Measurements from ENCODE around the gene ADAM15. TPM values are rescaled to one million over a fixed set of nuclear protein-coding genes. Genes with fewer than 3 reads are reported as not detected.
A peak's percentile ranks its signal among the peaks of the same experiment; 100 is the strongest.

ADAM15 gene
- total RNA-seq, 1 donor from 2014 or later, result 15.7 TPM

DNA sequence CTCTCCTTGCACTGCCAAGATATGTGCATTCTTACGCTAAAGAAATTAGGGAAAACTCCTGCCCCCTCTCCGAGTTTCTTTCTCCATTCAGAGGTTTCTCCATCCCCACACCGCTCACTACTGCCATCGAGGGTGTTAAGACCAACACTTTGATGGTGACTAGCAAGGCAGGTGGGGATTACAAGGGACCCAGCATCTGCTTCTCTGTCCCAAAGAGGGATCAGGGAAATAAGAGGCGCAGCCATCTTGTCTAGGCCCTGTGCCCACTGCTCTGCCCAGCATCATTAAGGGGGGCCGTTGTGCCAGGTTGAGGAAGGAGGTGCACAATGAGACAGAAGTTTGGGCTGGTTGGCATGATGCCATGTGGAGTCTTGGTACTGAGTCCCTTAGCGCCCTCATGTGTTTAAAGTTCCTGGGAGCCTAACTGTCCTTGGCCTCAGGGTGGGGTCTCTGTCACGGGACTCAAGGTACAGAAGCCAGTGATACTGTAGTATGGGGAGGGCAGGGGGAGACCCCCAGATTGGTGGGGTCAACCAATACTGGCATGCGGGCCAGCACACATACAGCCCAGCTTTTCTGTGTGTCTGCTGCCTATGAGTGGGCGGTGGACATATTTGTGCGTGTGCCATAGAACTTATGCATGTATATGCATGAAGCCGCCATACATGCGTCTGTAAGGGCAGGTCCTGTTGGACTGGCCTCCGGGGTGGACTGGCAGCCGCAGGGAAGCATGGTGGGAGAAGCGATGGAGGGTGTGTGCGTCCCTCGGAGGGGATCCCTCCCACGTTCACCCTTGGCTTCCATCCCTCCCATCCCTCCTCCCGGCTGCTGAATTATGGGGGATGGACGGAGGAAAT lies 33.0 kb downstream of the ADAM15 start:
- Mint-ChIP-seq H3K9me3 (no peaks in the 10 kb centered on the region), H3K4me1 (peaks cover 37% of the 10 kb centered on the region), H3K4me3 (peak overlapping the region; percentile 96), H3K27ac (no peak overlapping the region), H3K27me3 (ENCODE audit: insufficient read depth, low read depth) (peaks cover 49% of the 10 kb centered on the region), H3K36me3 (no peaks in the 10 kb centered on the region)
- Histone ChIP-seq H2AFZ (replicated peaks) (no peak overlapping the region), H3K79me2 (ENCODE audit: low read depth) (no peaks in the 10 kb centered on the region), H3K4me1 (peaks cover 20% of the 10 kb centered on the region), H3F3A (ENCODE audit: low read depth) (peaks cover 44% of the 10 kb centered on the region), H3K27ac (no peak overlapping the region), H3K9ac (no peak overlapping the region), H3K9me3 (ENCODE audit: low read depth) (no peaks in the 10 kb centered on the region), H4K20me1 (ENCODE audit: low read depth) (peaks cover 32% of the 10 kb centered on the region), H3K36me3 (no peaks in the 10 kb centered on the region), H3K27me3 (peaks cover 60% of the 10 kb centered on the region), H3K4me2 (peak overlapping the region; percentile 63), H3K4me3 (peak overlapping the region; percentile 78)
- no peak for DNase-seq (ENCODE audit: low spot score)
- TF ChIP-seq EZH2 (IDR thresholded peaks at IDR 0.05) (no peak), EZH2phosphoT487 (IDR thresholded peaks at IDR 0.05) (no peak)

DNA sequence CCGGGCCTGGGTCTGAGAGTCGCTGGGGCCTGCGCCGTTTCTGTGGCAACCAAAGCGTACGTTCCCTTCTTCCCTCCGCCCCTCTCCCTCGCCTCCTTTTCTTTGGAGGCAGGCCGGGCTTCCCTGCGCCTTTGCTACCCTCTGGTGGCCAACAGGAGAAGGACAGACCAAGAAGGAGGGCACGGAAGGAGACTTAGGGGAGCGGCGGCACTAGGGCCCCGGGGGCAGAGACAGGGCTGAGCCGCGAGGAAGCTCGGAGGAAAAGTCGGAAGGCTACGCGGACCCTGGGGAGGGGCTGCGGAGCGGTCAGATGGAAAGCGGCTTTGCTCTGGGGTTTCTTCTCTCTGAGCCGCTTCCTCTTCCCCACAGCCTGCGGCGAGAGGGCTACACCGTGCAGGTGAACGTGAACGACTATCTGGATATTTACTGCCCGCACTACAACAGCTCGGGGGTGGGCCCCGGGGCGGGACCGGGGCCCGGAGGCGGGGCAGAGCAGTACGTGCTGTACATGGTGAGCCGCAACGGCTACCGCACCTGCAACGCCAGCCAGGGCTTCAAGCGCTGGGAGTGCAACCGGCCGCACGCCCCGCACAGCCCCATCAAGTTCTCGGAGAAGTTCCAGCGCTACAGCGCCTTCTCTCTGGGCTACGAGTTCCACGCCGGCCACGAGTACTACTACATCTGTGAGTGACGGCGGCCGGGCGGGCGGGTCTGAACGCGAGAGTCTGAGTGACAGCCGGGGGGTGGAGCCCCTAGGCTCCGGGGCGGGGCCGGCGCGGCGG lies 33.8 kb downstream of the ADAM15 start:
- H3K36me3 ChIP-seq, result no peaks in the 10 kb centered on the region
- no peak overlapping the region for H3K9ac ChIP-seq
- H3K27me3 Mint-ChIP-seq (ENCODE audit: insufficient read depth, low read depth), result peaks cover 43% of the 10 kb centered on the region
- H3K27me3 ChIP-seq, result peaks cover 51% of the 10 kb centered on the region
- H3K4me3 Mint-ChIP-seq, result peak overlapping the region; percentile 96
- peak overlapping the region; percentile 14 for H3K27ac Mint-ChIP-seq
- H3K9me3 Mint-ChIP-seq, result no peaks in the 10 kb centered on the region
- peaks cover 15% of the 10 kb centered on the region for H3K4me1 ChIP-seq
- peak; percentile 97 for DNase-seq (ENCODE audit: low spot score)
- no peaks in the 10 kb centered on the region for H3K79me2 ChIP-seq (ENCODE audit: low read depth)
- no peaks in the 10 kb centered on the region for H3K9me3 ChIP-seq (ENCODE audit: low read depth)
- peaks cover 32% of the 10 kb centered on the region for H3K4me1 Mint-ChIP-seq
- H3K27ac ChIP-seq, result no peak overlapping the region
- peak; percentile 27 for TF ChIP-seq EZH2phosphoT487 (IDR thresholded peaks at IDR 0.05)
- TF ChIP-seq, protein P1, sequence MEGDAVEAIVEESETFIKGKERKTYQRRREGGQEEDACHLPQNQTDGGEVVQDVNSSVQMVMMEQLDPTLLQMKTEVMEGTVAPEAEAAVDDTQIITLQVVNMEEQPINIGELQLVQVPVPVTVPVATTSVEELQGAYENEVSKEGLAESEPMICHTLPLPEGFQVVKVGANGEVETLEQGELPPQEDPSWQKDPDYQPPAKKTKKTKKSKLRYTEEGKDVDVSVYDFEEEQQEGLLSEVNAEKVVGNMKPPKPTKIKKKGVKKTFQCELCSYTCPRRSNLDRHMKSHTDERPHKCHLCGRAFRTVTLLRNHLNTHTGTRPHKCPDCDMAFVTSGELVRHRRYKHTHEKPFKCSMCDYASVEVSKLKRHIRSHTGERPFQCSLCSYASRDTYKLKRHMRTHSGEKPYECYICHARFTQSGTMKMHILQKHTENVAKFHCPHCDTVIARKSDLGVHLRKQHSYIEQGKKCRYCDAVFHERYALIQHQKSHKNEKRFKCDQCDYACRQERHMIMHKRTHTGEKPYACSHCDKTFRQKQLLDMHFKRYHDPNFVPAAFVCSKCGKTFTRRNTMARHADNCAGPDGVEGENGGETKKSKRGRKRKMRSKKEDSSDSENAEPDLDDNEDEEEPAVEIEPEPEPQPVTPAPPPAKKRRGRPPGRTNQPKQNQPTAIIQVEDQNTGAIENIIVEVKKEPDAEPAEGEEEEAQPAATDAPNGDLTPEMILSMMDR (IDR thresholded peaks at IDR 0.05), result peak; percentile 96
- TF ChIP-seq EZH2 (IDR thresholded peaks at IDR 0.05), result peak; percentile 28
- H3K4me3 ChIP-seq, result peak overlapping the region; percentile 78
- H2AFZ ChIP-seq (replicated peaks), result peak overlapping the region; percentile 93
- peaks cover 27% of the 10 kb centered on the region for H4K20me1 ChIP-seq (ENCODE audit: low read depth)
- H3F3A ChIP-seq (ENCODE audit: low read depth), result peaks cover 38% of the 10 kb centered on the region
- H3K36me3 Mint-ChIP-seq, result no peaks in the 10 kb centered on the region
- peak overlapping the region; percentile 74 for H3K4me2 ChIP-seq

DNA sequence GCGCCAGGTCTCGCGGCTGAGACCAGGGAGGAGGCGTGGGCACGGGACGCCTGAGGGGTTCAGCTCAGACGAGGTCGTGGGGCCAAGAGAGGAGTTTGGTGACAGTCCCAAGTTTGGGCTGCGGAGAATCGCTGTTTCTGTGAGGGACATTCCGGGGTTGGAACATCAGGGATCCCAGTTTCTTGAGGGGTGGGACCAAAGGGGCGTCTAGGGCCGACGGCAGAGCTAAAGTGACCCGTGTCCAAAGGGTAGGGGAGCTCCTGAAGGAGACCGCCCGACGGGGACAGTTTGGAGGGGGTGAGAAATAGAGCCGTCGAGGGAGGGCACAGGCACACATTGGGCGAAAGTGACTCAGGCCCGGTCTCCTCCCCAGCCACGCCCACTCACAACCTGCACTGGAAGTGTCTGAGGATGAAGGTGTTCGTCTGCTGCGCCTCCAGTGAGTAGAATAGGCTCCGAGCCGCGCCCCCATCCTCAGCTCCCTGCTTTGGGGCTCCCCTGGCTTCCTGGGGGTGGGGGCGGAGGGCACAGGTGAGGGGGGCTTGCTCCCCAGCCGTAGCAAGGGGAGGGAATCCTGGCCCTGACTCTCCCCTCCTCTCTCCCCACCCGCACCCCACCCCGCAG lies 34.5 kb downstream of the ADAM15 start:
- H3K4me3 Mint-ChIP-seq, result peak overlapping the region; percentile 96

More for the DNA sequence above, 34.5 kb downstream of the ADAM15 start:
- TF ChIP-seq EZH2phosphoT487 (IDR thresholded peaks at IDR 0.05), result no peak
- TF ChIP-seq, protein P1 (IDR thresholded peaks at IDR 0.05), result no peak
- TF ChIP-seq EZH2 (IDR thresholded peaks at IDR 0.05), result no peak
- Histone ChIP-seq H4K20me1 (ENCODE audit: low read depth) (peaks cover 27% of the 10 kb centered on the region), H3K4me2 (peak overlapping the region; percentile 74), H3K9me3 (ENCODE audit: low read depth) (no peaks in the 10 kb centered on the region), H3K79me2 (ENCODE audit: low read depth) (no peaks in the 10 kb centered on the region), H3K9ac (no peak overlapping the region), H2AFZ (replicated peaks) (peak overlapping the region; percentile 93), H3K36me3 (no peaks in the 10 kb centered on the region), H3K4me1 (peaks cover 15% of the 10 kb centered on the region), H3F3A (ENCODE audit: low read depth) (peaks cover 32% of the 10 kb centered on the region), H3K27me3 (peaks cover 44% of the 10 kb centered on the region), H3K4me3 (peak overlapping the region; percentile 78), H3K27ac (no peak overlapping the region)
- peak; percentile 56 for DNase-seq (ENCODE audit: low spot score)
- Mint-ChIP-seq H3K9me3 (no peaks in the 10 kb centered on the region), H3K27ac (no peak overlapping the region), H3K4me1 (peaks cover 32% of the 10 kb centered on the region), H3K36me3 (no peaks in the 10 kb centered on the region), H3K27me3 (ENCODE audit: insufficient read depth, low read depth) (peaks cover 42% of the 10 kb centered on the region)

All from neural progenitor cell (in vitro differentiated cells).